CD4-positive, alpha-beta memory T cell (primary cell): ENCODE data around the gene SERPINF2. TPM values are rescaled to one million over a fixed set of nuclear protein-coding genes. Genes with fewer than 3 reads are reported as not detected.
A peak's percentile ranks its signal among the peaks of the same experiment; 100 is the strongest.
"Not testable (repeated sequence)": the region's sequence is repeated elsewhere in the genome, so short reads cannot be mapped to it uniquely, and the experiment has no call there.

ENCODE experiments used
- CTCF ChIA-PET: fragments of 350-600 bp; sonication (Branson Sonifier 250); formaldehyde crosslinking; loops from one replicate; lab custom pipeline; 2021; ENCODE audit warnings: inconsistent platforms; ENCODE audit not compliant: partially characterized antibody; lab: Charles Lee
- POLR2A ChIA-PET: fragments of 350-600 bp; sonication (Branson Sonifier 250); formaldehyde crosslinking; loops from one replicate; lab custom pipeline; 2021; ENCODE audit not compliant: partially characterized antibody; lab: Charles Lee
- DNase-seq, 5 donors: peaks; one replicate each; pipeline versions ENCODE4 v3.0.0 to v3.0.0-alpha.2; 2020 to 2022; ENCODE audit warnings: mixed read lengths in 1 of 5
- H3K27ac ChIP-seq: one replicate; pipeline ENCODE4 v1.7.0; 2013; ENCODE audit warnings: low read depth, low read length
- H3K27me3 ChIP-seq: 2 replicates; pipeline ENCODE4 v1.7.0; 2013; ENCODE audit warnings: mild to moderate bottlenecking, low read length, moderate library complexity; ENCODE audit not compliant: insufficient read depth
- H3K36me3 ChIP-seq: 2 replicates; pipeline ENCODE4 v1.7.0; 2013; ENCODE audit warnings: mild to moderate bottlenecking, low read length, moderate library complexity; ENCODE audit not compliant: insufficient read depth
- H3K4me1 ChIP-seq: 2 replicates; pipeline ENCODE4 v1.7.0; 2013; ENCODE audit warnings: mild to moderate bottlenecking, low read length, moderate library complexity; ENCODE audit not compliant: insufficient read depth
- H3K4me3 ChIP-seq, 2 donors: one replicate each; pipeline ENCODE4 v1.7.0; 2013; ENCODE audit warnings: low read length in 2 of 2, mild to moderate bottlenecking in 1 of 2
- H3K9me3 ChIP-seq, 2 donors: one replicate each; pipeline ENCODE4 v1.7.0; 2013; ENCODE audit warnings: low read length in 2 of 2, control low read depth in 1 of 2; ENCODE audit not compliant: control insufficient read depth in 1 of 2
- H3K27ac Mint-ChIP-seq, 7 donors: one replicate each; pipeline ENCODE4 v1.8.0; 2020 to 2021; ENCODE audit warnings: mixed read lengths in 7 of 7, mild to moderate bottlenecking in 6 of 7, inconsistent platforms in 3 of 7, moderate library complexity in 3 of 7
- H3K27me3 Mint-ChIP-seq, 2 donors: one replicate each; pipeline ENCODE4 v1.8.0; 2020 to 2021; ENCODE audit warnings: mixed read lengths in 2 of 2
- H3K36me3 Mint-ChIP-seq, 2 donors: one replicate each; pipeline ENCODE4 v1.8.0; 2020 to 2021; ENCODE audit warnings: mixed read lengths in 2 of 2, inconsistent platforms in 1 of 2, mild to moderate bottlenecking in 1 of 2
- H3K4me1 Mint-ChIP-seq, 4 donors: one replicate each; pipeline ENCODE4 v1.8.0; 2020 to 2021; ENCODE audit warnings: mixed read lengths in 4 of 4, mild to moderate bottlenecking in 1 of 4
- H3K4me3 Mint-ChIP-seq, 8 donors: one replicate each; pipeline ENCODE4 v1.8.0; 2020 to 2021; ENCODE audit warnings: mixed read lengths in 8 of 8, mild to moderate bottlenecking in 7 of 8, moderate library complexity in 6 of 8, inconsistent platforms in 3 of 8
- H3K9me3 Mint-ChIP-seq, 8 donors: one replicate each; pipeline ENCODE4 v1.8.0; 2020 to 2021; ENCODE audit warnings: mixed read lengths in 8 of 8, mild to moderate bottlenecking in 5 of 8, inconsistent platforms in 3 of 8, moderate library complexity in 1 of 8
- intact Hi-C: fragments of 100-400 bp; cut with micrococcal nuclease; formaldehyde crosslinking; loops from one replicate; pipeline ENCODE4 v1.15.1; 2023
- polyA plus RNA-seq, 2 donors: library from polyadenylated mRNA; unstranded; fragments of 300-500 nt; fragmentation: Illumina TruSeq; gene quantifications; one replicate each; pipeline ENCODE4 v1.2.3, GENCODE V29; 2021
- total RNA-seq, 2 experiments: library from RNA; stranded (reverse); gene quantifications; one replicate each; pipeline ENCODE4 v1.2.3, GENCODE V29; 2021

Gene SERPINF2
- total and polyA plus RNA-seq, 4 experiments from 2014 or later, result 0.14 to 1.3 (median 0.19) TPM; not detected in 1

GRCh38 chr17:1766382-1767135, 23.9 kb downstream of the SERPINF2 start:
- CTCF ChIA-PET, result interaction anchor here (1.0 to 2.0 kb wide), 4 partner anchors 17 to 50 kb away, joined by 3 to 11 read pairs (median 8); no protein-coding TSS in a partner anchor
- intact Hi-C loops, result no loop called here

GRCh38 chr17:1767358-1767757, 24.7 kb downstream of the SERPINF2 start:
- ChIA-PET POLR2A (no interaction called here), CTCF (interaction anchor here (2.2 kb wide), 1 partner anchor 46 kb away, joined by 7 read pairs; no protein-coding TSS in a partner anchor)
- Mint-ChIP-seq H3K27ac (peak overlapping the region in 3 of 7 donors; percentile 36 to 76 (median 48)), H3K4me1 (peaks cover 18 to 48% (median 27%) of the 10 kb centered on the region in 4 donors), H3K36me3 (no peaks in the 10 kb centered on the region), H3K9me3 (peaks cover 0 to 2% (median 0%) of the 10 kb centered on the region in 8 donors), H3K27me3 (no peaks in the 10 kb centered on the region), H3K4me3 (no peak overlapping the region)
- intact Hi-C loops, result no loop called here
- peaks cover 32% of the 10 kb centered on the region for H3K4me1 ChIP-seq
- DNase-seq, result no peak
- H3K27ac ChIP-seq, result no peak overlapping the region
- H3K4me3 ChIP-seq, result no peak overlapping the region
- no peaks in the 10 kb centered on the region for H3K27me3 ChIP-seq
- no peaks in the 10 kb centered on the region for H3K36me3 ChIP-seq
- no peaks in the 10 kb centered on the region for H3K9me3 ChIP-seq

More at GRCh38 chr17:1766382-1767135, 23.9 kb downstream of the SERPINF2 start:
- no peaks in the 10 kb centered on the region for H3K9me3 ChIP-seq
- peaks cover 40% of the 10 kb centered on the region for H3K4me1 ChIP-seq
- Mint-ChIP-seq H3K4me3 (no peak overlapping the region), H3K27ac (no peak overlapping the region), H3K4me1 (peaks cover 18 to 56% (median 29%) of the 10 kb centered on the region in 4 donors), H3K27me3 (no peaks in the 10 kb centered on the region), H3K9me3 (peaks cover 0 to 2% (median 0%) of the 10 kb centered on the region in 8 donors), H3K36me3 (no peaks in the 10 kb centered on the region)
- H3K36me3 ChIP-seq, result no peaks in the 10 kb centered on the region
- POLR2A ChIA-PET, result interaction anchor here (0.5 to 1.3 kb wide), 5 partner anchors 42 to 516 kb away, joined by 3 to 11 read pairs (median 3); no protein-coding TSS in a partner anchor
- DNase-seq, result no peak
- H3K4me3 ChIP-seq, result no peak overlapping the region
- no peaks in the 10 kb centered on the region for H3K27me3 ChIP-seq
- H3K27ac ChIP-seq, result no peak overlapping the region

- CTCF ChIA-PET, result interaction anchor here (1.2 to 2.2 kb wide), 3 partner anchors 14 to 53 kb away, joined by 4 to 9 read pairs (median 7); no protein-coding TSS in a partner anchor
- Histone ChIP-seq H3K27ac (no peak overlapping the region), H3K9me3 (no peaks in the 10 kb centered on the region), H3K36me3 (no peaks in the 10 kb centered on the region), H3K4me1 (peaks cover 8% of the 10 kb centered on the region), H3K4me3 (no peak overlapping the region), H3K27me3 (no peaks in the 10 kb centered on the region)
- intact Hi-C loops, result no loop called here
- POLR2A ChIA-PET, result interaction anchor here (0.9 to 1.8 kb wide), 4 partner anchors 15 to 53 kb away, joined by 3 to 7 read pairs (median 4); partner anchors contain the start of gene WDR81
- H3K4me1 Mint-ChIP-seq, result peaks cover 7 to 27% (median 12%) of the 10 kb centered on the region in 4 donors
- H3K27ac Mint-ChIP-seq, result peak overlapping the region in 4 of 7 donors; percentile 35 to 87 (median 56)
- peak overlapping the region in 2 of 8 donors; percentile 34 to 36 for H3K4me3 Mint-ChIP-seq
- no peaks in the 10 kb centered on the region for H3K27me3 Mint-ChIP-seq
- no peak for DNase-seq
- H3K9me3 Mint-ChIP-seq, result peaks cover 0 to 2% (median 0%) of the 10 kb centered on the region in 8 donors
- no peaks in the 10 kb centered on the region for H3K36me3 Mint-ChIP-seq
These were observed 27.3 kb downstream of the SERPINF2 start for GRCh38 chr17:1769822-1770477.

GRCh38 chr17:1773000-1773695, 30.5 kb downstream of the SERPINF2 start:
- DNase-seq, H3K27me3 ChIP-seq, H3K4me3 Mint-ChIP-seq, intact Hi-C loops, H3K36me3 Mint-ChIP-seq, H3K4me1 ChIP-seq, H3K27ac ChIP-seq, H3K9me3 ChIP-seq, H3K27me3 Mint-ChIP-seq, H3K36me3 ChIP-seq, H3K9me3 Mint-ChIP-seq, H3K4me3 ChIP-seq: not testable (repeated sequence)
- POLR2A ChIA-PET, result interaction anchor here (1.3 to 1.9 kb wide), 2 partner anchors 9 to 56 kb away, joined by 3 to 7 read pairs; no protein-coding TSS in a partner anchor
- Mint-ChIP-seq H3K4me1 (peaks cover 7 to 19% (median 8%) of the 10 kb centered on the region in 4 donors), H3K27ac (peak overlapping the region in 4 of 7 donors; percentile 19 to 82 (median 67))
- CTCF ChIA-PET, result interaction anchor here (0.8 to 3.1 kb wide), 4 partner anchors 11 to 52 kb away, joined by 3 to 10 read pairs (median 4); no protein-coding TSS in a partner anchor

GRCh38 chr17:1773696-1774181, 31.1 kb downstream of the SERPINF2 start:
- Histone ChIP-seq H3K4me3 (no peak overlapping the region), H3K27ac (no peak overlapping the region), H3K27me3 (no peaks in the 10 kb centered on the region), H3K4me1 (peaks cover 8% of the 10 kb centered on the region), H3K36me3 (peaks cover 4% of the 10 kb centered on the region), H3K9me3 (no peaks in the 10 kb centered on the region)
- DNase-seq, result no peak
- Mint-ChIP-seq H3K36me3 (peaks cover 4 to 14% of the 10 kb centered on the region in 2 donors), H3K9me3 (peaks cover 0 to 2% (median 0%) of the 10 kb centered on the region in 8 donors), H3K4me1 (peaks cover 7 to 19% (median 8%) of the 10 kb centered on the region in 4 donors), H3K27me3 (no peaks in the 10 kb centered on the region), H3K27ac (peak overlapping the region in 5 of 7 donors; percentile 27 to 72 (median 47)), H3K4me3 (no peak overlapping the region)
- intact Hi-C loops, result no loop called here
- CTCF ChIA-PET, result interaction anchor here (0.8 to 3.1 kb wide), 3 partner anchors 10 to 52 kb away, joined by 3 to 10 read pairs (median 4); no protein-coding TSS in a partner anchor
- POLR2A ChIA-PET, result interaction anchor here (1.3 to 1.9 kb wide), 2 partner anchors 9 to 57 kb away, joined by 3 to 7 read pairs; no protein-coding TSS in a partner anchor

GRCh38 chr17:1774390-1775176, 31.9 kb downstream of the SERPINF2 start:
- ChIA-PET CTCF (interaction anchor here (1.1 to 3.1 kb wide), 3 partner anchors 9 to 53 kb away, joined by 3 to 10 read pairs (median 3); no protein-coding TSS in a partner anchor), POLR2A (interaction anchor here (1.3 to 1.9 kb wide), 2 partner anchors 10 to 58 kb away, joined by 3 to 7 read pairs; no protein-coding TSS in a partner anchor)
- H3K27ac ChIP-seq, result no peak overlapping the region
- Mint-ChIP-seq H3K27ac (peak overlapping the region in 4 of 7 donors; percentile 4 to 47 (median 40)), H3K9me3 (no peaks in the 10 kb centered on the region), H3K4me1 (peaks cover 3 to 15% (median 6%) of the 10 kb centered on the region in 4 donors), H3K36me3 (peaks cover 4 to 14% of the 10 kb centered on the region in 2 donors), H3K27me3 (no peaks in the 10 kb centered on the region), H3K4me3 (no peak overlapping the region)
- DNase-seq, result no peak
- H3K9me3 ChIP-seq, result no peaks in the 10 kb centered on the region
- peaks cover 4% of the 10 kb centered on the region for H3K4me1 ChIP-seq
- H3K4me3 ChIP-seq, result no peak overlapping the region
- H3K36me3 ChIP-seq, result peaks cover 5% of the 10 kb centered on the region
- intact Hi-C loops, result no loop called here
- no peaks in the 10 kb centered on the region for H3K27me3 ChIP-seq
